ES-I3 (cell line): ENCODE measurements around the gene MAGIX.
A peak's percentile ranks its signal among the peaks of the same experiment; 100 is the strongest.
"Not testable (repeated sequence)": the region's sequence is repeated elsewhere in the genome, so short reads cannot be mapped to it uniquely, and the experiment has no call there.

ENCODE experiments used
- H3K36me3 ChIP-seq: 2 replicates; pipeline ENCODE4 v1.6.1; 2013; ENCODE audit warnings: mild to moderate bottlenecking, low read length, control low read depth, moderate library complexity; ENCODE audit not compliant: insufficient read depth
- H3K4me1 ChIP-seq: 2 replicates; pipeline ENCODE4 v1.6.1; 2013; ENCODE audit warnings: mild to moderate bottlenecking, control low read depth, low read length; ENCODE audit not compliant: insufficient read depth
- H3K9ac ChIP-seq: 2 replicates; pipeline ENCODE4 v1.6.1; 2013; ENCODE audit warnings: low read depth, mild to moderate bottlenecking, low read length, moderate library complexity
- H3K9me3 ChIP-seq: 2 replicates; pipeline ENCODE4 v1.6.1; 2013; ENCODE audit warnings: mild to moderate bottlenecking, low read length, moderate library complexity; ENCODE audit not compliant: control insufficient read depth, insufficient read depth

MAGIX gene

DNA sequence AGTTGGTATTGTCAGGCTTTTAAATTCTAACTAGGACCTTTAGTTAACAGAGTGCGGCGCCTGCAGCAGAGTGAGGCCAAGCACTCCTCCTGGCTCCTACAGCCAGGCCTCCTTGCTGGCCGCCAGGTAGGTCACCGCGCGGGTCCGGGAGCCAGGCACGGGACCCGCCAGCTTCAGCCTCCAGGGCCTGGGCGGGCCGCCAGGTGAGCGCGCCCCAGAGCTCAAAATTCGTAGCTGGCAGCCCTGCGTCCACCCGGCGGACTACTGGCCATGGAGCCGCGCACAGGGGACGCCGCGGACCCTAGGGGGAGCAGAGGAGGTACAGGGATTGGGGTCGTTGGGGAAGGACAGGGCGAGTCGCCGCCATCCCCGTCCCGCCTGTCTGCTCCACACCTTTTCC is at the start of gene MAGIX:
MAGIX (plus strand) TSS at position 139 of the 400 bp plus-strand sequence; CDS start at position 271, 132 bp downstream.
- peak within 1 kb of the TSS; percentile 48; the same call in 1 of the 2 replicates for H3K9ac ChIP-seq
- no peaks in the 10 kb centered on the region for H3K36me3 ChIP-seq
- peaks cover 7% of the 10 kb centered on the region for H3K4me1 ChIP-seq
- no peaks in the 10 kb centered on the region for H3K9me3 ChIP-seq

DNA sequence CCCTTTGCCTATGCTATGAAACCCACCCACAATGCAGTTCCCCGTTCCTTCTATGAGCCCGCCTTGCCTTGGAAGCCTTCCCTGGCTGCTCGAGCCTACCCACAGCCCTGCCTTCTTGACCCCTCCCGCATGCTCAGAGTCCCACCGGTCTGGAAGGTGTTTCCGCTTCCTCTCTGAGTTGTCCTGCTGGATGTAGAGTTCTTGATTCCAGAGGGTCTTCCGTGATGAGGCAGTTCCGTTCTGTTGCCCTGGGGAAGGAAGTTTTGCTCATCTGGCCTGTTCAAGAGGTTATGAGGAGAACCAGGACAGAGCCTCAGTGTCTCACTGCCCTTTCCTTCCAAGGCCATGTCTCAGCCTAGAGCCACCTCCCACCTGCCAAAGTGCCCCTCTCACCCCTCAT is 46.5 kb upstream of the MAGIX start:
- no peaks in the 10 kb centered on the region for H3K9me3 ChIP-seq
- H3K36me3 ChIP-seq, result peaks cover 5% of the 10 kb centered on the region
- no peak overlapping the region for H3K9ac ChIP-seq
- no peaks in the 10 kb centered on the region for H3K4me1 ChIP-seq

DNA sequence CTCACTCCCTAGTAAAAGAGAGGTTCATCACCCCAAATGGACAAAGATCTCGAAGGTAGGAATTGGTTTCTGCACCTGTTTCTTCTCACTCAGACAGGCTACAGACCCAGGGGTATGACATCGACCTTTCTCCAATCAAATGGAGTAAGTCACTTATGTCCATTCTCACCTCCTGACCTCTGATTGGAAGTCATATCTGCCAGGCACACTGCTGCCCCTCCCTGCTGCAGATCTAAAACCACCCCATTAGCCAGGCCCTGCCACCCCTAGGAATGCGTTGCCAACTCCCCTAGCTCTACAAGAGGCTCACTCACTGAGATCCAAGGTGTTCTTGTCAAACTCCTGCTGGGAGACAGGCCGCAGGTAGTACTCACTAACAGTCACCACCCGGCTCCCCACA is 45.8 kb upstream of the MAGIX start:
- H3K9ac ChIP-seq, result no peak overlapping the region
- H3K4me1 ChIP-seq, result no peaks in the 10 kb centered on the region
- peaks cover 5% of the 10 kb centered on the region for H3K36me3 ChIP-seq
- no peaks in the 10 kb centered on the region for H3K9me3 ChIP-seq

DNA sequence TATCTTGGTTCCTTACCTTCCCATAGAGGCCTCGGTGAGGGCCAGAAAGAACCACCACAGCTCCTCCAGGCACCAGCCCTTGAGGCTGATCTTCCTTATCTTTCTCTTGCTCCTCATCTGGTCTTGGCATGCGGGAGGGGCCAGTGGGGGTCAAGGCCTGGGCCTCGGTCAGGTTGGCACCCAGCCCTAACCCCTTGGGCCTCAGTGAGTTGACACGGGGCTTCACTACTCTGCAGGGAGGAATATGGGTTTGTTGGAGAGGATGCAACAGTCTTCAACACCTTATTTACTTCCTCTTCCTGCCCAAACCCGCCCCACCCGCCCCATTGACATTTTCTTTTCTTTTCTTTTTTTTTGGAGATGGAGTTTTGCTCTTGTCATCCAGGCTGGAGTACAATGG is 45.0 kb upstream of the MAGIX start:
- no peak overlapping the region for H3K9ac ChIP-seq
- peaks cover 5% of the 10 kb centered on the region; the same call in 1 of the 2 replicates for H3K36me3 ChIP-seq
- no peaks in the 10 kb centered on the region for H3K9me3 ChIP-seq
- H3K4me1 ChIP-seq, result no peaks in the 10 kb centered on the region

DNA sequence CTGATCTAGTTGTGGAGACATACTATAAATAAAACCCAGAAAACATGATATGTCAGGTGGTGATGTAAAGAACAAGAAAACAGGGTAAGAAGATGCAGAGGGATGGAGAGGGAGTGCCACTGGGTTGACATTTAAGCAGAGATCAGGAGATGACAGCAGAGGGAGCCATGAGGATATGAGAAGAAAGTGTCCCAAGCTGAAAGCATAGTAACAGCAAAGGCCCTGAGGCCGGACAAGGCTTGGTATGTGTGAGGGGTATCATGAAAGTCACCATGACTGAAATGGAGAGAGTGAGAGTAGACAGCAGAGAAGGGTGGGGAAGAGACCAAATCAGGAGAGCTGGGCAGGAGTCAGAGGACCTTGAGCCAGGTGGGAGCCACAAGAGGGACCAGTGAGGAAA is 42.5 kb upstream of the MAGIX start:
- Histone ChIP-seq H3K36me3 (peaks cover 5% of the 10 kb centered on the region; the same call in 1 of the 2 replicates), H3K4me1 (no peaks in the 10 kb centered on the region), H3K9me3 (no peaks in the 10 kb centered on the region), H3K9ac (no peak overlapping the region)

DNA sequence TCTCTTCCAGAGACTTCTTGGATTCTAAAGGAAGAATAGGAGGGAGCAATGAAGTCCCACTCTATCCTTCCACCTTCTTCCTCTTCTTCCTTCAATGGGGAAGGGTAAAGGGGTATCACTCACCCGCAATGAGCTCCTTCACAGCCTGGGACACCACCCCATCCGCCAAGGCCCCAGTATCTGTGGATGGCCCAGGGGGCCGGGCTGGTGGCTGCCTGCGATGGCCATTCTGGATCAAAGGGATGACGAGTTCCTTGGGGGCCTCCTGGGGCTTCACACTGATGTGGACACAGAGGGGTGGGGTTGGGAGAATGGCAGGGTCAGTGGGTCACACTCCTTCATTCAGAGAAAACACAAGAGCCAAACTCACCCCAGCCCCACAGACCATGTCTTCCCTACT is 40.1 kb upstream of the MAGIX start:
- Histone ChIP-seq H3K9ac (no peak overlapping the region), H3K36me3 (peaks cover 5% of the 10 kb centered on the region; the same call in 1 of the 2 replicates), H3K9me3 (no peaks in the 10 kb centered on the region), H3K4me1 (no peaks in the 10 kb centered on the region)

DNA sequence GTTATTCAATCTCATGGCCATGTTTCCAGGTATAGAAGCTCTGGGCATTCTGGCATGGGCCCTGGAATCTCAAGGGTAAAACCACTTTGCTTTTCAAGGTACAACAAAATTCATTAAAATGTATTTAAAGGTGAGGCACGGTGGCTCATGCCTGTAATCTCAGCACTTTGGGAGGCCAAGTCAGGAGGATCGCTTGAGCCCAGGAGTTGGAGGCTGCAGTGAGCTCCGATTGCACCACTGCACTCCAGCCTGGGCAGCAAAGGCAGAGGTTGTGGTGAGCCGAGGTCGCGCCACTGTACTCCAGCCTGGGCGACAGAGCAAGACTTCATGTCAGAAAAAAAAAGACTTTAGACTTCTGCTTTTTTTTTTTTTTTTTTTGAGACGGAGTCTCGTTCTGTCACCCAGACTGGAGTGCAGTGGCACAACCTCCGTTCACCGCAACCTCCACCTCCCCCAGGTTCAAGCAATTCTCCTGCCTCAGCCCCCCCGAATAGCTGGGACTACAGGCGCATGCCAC is 34.8 kb upstream of the MAGIX start:
- not testable (repeated sequence) for H3K36me3 ChIP-seq, H3K9ac ChIP-seq, H3K4me1 ChIP-seq, H3K9me3 ChIP-seq

DNA sequence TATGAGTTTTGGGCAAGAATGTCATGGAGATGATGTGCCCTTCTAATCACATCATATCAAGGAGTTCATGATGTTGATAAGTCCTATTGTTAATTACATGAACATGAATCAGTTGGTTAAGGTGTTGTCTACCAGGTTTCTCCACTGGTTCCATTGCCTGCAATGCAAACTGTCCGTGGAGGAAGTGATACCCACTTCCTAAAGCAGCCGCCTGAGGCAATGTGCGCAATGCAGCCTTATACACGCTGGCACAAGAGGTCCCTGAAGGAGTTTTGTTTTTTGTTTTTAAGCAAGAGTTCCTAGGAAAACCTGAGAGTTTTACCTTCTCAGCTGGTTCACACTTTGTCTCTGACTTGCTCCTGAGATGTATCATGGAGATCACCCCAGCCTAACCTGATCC is 33.1 kb upstream of the MAGIX start:
- Histone ChIP-seq H3K36me3 (no peaks in the 10 kb centered on the region), H3K9me3 (no peaks in the 10 kb centered on the region), H3K4me1 (no peaks in the 10 kb centered on the region), H3K9ac (no peak overlapping the region)

DNA sequence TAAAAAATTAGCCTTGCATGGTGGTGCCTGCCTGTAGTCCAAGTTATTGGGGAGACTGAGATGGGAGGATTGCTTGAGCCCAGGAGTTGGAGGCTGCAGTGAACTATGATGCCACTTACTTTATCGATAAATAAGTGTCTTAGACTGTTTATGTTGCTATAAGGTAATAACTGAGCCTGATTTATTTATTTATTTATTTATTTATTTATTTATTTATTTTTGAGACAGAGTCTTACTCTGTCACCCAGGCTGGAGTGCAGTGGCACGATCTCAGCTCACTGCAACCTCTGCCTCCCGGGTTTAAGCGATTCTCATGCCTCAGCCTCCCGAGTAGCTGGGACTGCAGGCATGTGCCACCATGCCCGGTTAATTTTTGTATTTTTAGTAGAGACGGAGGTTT is 30.3 kb upstream of the MAGIX start:
- not testable (repeated sequence) for H3K9ac ChIP-seq, H3K4me1 ChIP-seq, H3K9me3 ChIP-seq, H3K36me3 ChIP-seq

DNA sequence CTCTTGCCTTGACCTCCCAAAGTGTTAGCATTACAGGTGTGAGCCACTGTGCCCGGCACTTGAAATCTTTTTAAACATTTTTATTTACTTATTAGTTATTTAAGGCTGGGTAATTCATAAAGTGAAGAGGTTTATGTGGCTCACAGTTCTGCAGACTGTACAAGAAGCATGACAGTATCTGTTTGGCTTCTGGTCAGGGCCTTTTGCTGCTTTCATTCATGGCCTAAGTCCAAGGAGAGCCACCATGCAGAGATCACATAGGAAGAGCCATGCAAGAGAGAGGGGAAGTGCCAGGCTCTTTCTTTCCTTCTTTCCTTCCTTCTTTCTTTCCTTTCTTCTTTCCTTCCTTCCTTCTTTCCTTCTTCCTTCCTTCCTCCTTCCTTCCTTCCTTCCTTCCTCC is 28.8 kb upstream of the MAGIX start:
- no peaks in the 10 kb centered on the region for H3K4me1 ChIP-seq
- no peaks in the 10 kb centered on the region for H3K36me3 ChIP-seq
- H3K9ac ChIP-seq, result no peak overlapping the region
- H3K9me3 ChIP-seq, result 0 out of 2 replicates have a peak, but pooled peaks cover under 1% of the 10 kb centered on the region

DNA sequence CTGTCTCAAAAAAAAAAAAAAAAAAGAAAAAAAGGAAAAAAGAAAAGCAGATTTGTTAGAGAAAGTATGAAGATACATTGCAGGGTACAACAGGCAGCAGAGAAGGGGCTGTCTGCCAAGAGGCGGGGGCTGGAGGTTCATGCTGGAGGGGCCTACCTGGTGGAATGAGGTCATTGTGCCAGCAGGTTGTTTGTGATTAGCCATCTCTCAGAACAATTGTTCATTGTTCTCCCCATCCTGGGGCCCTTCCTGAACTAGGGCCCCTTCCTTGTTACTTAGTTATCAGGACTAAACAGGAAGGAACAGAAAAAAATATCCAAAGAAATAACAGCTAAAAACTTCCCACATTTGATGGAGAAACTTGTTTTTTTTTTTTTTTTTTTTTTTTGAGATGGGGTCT is 25.1 kb upstream of the MAGIX start:
- Histone ChIP-seq H3K9ac (no peak overlapping the region), H3K9me3 (peaks cover 9% of the 10 kb centered on the region; the same call in 1 of the 2 replicates)

DNA sequence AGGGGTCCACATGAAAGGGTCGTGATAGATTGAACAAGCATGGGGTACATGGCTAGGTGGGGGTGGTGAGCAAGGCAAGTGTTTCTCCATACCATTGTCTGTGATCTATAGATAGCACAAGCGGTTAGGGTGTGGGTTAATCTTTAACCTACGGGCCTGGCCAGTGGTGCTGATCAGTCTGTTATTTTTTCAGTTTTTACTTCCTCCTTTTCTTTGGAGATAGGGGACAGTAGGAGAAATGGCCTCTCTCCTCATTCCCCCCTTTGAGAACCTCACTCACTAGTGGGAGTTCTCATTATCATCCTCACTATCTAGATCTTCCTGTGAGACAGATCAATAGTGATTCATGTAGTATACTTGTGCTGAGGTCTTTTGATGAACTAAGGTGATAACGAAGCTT is 22.8 kb upstream of the MAGIX start:
- H3K36me3 ChIP-seq, result no peaks in the 10 kb centered on the region
- no peaks in the 10 kb centered on the region for H3K4me1 ChIP-seq
- peaks cover 9% of the 10 kb centered on the region; the same call in 1 of the 2 replicates for H3K9me3 ChIP-seq
- no peak overlapping the region for H3K9ac ChIP-seq

More for the DNA sequence above, 25.1 kb upstream of the MAGIX start:
- H3K36me3 ChIP-seq, result no peaks in the 10 kb centered on the region
- H3K4me1 ChIP-seq, result no peaks in the 10 kb centered on the region

DNA sequence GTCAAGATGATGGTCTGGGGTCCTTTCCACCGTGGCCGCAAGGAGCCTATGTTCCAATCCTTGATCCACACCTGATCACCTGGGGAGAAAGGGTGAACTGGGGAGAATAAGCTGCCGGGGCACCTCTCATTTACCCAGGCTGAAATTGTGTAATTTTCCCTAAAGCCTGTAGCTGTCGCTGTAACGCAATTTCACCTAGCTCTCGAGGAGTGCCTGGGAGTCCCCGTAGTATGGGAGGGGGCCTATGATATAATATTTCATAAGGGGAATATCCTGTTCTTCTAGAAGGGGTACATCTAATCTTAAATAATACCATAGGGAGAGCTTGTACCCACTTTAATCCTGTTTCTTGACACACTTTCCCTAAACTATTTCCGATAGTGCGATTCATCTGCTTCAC is 20.3 kb upstream of the MAGIX start:
- H3K36me3 ChIP-seq, H3K9me3 ChIP-seq, H3K4me1 ChIP-seq, H3K9ac ChIP-seq: not testable (repeated sequence)

DNA sequence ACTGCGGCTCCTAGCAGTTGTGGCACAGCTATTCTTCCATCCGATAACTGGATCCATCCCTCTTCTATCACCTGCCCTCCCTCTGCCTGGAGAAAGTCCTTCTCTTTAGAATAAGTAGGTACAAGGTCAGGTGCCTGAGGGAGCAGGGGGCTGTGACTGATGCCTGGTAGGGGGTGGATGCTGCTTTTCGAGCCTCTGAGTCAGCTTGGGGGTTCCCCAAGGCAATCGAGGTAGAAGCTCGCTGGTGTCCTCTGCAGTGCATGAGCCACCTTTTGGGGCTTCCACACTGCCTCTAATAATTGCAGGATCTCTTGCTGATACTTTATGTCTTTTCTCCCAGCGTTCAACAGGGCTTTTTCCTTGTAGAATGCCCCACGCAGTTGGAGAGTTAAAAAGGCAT is 19.4 kb upstream of the MAGIX start:
- H3K9ac ChIP-seq, H3K36me3 ChIP-seq, H3K4me1 ChIP-seq, H3K9me3 ChIP-seq: not testable (repeated sequence)

DNA sequence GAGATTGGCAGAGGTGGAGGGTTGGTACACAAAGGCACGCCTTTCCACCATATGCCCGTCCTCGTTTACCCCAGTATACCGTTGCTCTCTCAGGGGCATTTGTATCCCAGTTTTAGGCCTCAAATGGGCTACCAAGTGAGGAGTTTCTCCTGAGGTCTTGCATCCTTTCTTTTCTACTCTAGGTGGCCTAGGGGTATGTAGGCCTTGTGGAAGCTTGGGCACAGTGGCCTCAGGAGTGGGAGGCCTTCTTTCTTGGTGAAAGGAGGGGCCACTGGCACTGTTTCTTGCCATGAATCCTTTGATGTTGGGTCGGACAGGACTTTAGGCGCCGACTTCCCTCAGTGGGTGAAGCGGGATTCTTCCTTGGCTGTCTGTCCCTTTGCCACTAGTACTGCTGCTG is 15.3 kb upstream of the MAGIX start:
- no peaks in the 10 kb centered on the region for H3K4me1 ChIP-seq
- no peak overlapping the region for H3K9ac ChIP-seq
- H3K36me3 ChIP-seq, result no peaks in the 10 kb centered on the region
- H3K9me3 ChIP-seq, result no peaks in the 10 kb centered on the region

DNA sequence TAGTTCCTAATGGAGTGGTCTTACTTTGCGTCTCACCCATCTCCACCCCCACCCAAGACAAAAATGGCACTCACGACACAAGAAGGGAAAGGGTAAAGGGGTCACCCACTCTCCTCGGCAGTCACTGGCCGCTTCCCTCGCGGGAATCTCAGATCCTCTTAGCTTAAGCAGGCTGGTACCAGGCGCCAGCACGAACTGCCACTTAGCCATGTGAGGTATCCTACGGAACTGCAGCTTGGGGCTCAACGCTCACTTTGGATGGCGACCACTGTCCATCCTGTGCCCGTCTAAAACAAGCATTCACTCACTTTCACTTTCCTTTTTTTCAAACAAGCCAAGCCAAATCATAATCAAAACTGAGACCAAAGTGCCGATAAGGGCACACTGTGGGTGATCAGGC is 14.6 kb upstream of the MAGIX start:
- H3K36me3 ChIP-seq, result no peaks in the 10 kb centered on the region
- no peaks in the 10 kb centered on the region for H3K4me1 ChIP-seq
- no peak overlapping the region for H3K9ac ChIP-seq
- no peaks in the 10 kb centered on the region for H3K9me3 ChIP-seq
